Activated CD8-positive, alpha-beta memory T cell treated with anti-CD3 and anti-CD28 coated beads, Interleukin-2, amount 50 U/mL, for 24 hours (primary cell): Measurements from ENCODE around the gene SAMHD1.
"Not testable (repeated sequence)": the region's sequence is repeated elsewhere in the genome, so short reads cannot be mapped to it uniquely, and the experiment has no call there.

ENCODE experiments used
- DNase-seq: peaks from one replicate; pipeline ENCODE4 v3.0.0-alpha.2; 2020; ENCODE audit errors: extremely low read depth

Gene SAMHD1

DNA sequence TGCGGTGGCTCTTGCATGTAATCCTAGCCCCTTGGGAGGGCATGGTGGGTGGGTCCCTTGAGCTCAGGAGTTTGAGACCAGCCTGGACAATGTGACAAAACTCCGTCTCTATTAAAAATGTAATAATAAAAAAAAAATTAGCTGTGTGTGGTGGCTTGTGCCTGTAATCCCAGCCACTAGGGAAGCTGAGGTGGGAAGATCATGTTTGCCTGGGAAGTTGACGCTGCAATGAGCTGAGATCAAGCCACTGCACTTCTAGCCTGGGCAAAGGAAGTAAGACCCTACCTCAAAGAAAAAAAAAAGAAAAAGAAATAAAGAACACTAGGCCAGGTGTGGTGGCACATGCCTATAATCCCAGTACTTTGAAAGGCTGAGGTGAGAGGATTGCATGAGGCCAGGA lies 4.5 kb upstream of the SAMHD1 start:
- no peak for DNase-seq

GRCh38 chr20:36951979-36952738 lies 651 bp upstream of the SAMHD1 start:
- no peak for DNase-seq

GRCh38 chr20:36950414-36951197 lies 902 bp downstream of the SAMHD1 start:
- DNase-seq: no peak

DNA sequence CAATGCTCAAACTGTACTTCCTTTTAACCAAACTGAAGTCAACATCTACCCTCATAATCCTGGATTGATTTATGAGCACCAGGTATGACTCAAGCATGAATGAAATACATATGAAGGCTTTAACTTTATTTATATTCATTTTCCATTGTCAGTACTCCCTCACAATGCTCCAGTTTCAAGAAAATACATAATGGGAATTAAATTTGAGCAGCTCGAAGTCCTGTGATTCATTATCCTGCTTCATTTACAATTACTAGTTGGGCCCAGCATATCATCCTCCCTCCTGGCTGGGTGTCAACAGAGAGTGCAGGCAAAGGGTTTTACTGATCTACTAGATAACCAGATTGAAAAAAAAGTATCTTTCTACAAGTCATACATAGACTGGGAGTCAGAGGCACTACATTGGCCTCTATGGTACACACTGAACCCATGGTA lies 10.1 kb downstream of the SAMHD1 start:
- DNase-seq: no peak

GRCh38 chr20:36937402-36937770 lies 14.1 kb downstream of the SAMHD1 start:
- no peak for DNase-seq

- DNase-seq: not testable (repeated sequence)
Measured at GRCh38 chr20:36936761-36937401, 14.6 kb downstream of the SAMHD1 start.

DNA sequence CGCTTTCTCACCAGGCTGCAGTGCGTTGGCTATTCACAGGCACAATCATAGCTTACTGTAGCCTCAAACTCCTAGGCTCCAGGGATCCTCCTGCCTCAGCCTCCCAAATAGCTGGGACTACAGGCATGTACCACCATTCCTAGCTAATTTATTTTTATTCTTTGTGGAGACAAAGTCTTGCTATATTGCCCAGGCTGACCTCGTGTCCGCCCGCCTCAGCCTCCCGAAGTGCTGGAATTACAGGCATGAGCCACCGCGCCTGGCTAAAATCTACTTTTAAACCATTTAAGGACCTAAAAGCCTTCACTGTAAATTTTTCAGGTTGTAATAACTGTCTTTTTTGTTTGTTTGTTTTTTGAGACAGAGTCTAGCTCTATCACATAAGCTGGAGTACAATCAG lies 15.2 kb downstream of the SAMHD1 start:
- DNase-seq: no peak

- DNase-seq: not testable (repeated sequence)
Measured at GRCh38 chr20:36933571-36933970, 17.9 kb downstream of the SAMHD1 start.

DNA sequence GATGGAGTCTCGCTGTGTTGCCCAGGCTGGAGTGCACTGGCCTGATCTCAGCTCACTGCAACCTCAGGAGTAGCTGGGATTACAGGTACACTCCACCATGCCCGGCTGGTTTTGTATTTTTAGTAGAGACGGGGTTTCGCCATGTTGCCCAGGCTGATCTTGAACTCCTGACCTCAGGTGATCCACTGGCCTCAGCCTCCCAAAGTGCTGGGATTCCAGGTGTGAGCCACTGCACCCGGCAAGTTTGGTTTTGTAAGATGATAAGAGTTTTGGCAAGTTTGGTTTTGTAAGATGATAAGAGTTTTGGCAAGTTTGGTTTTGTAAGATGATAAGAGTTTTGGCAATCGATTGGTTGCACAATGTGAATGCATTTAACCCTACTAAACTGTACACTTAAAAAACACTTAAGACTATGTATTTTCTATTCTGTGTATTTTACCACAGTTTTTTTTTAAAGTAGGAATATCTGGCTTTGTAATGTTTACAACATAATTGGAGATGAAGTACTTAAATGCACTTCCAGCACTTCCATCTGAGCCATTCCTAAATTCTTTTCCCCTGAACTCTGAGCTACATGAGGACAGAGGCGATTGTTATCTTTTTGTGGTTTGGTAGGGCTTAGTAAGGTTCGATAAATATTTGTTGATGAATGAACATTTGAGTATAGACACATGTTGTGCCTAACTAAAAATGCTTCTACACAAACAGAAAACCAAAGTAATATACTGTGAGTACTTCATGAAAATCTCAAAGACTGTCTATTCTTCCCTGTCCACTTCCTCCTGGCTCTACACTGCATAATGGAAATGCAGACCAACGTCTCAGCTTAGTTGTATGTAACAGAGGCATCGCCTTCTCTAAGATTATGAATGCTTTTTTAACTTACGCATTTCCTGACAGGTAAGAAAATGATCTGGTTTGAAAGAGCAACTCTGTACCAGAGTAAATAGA lies 18.8 kb downstream of the SAMHD1 start:
- no peak for DNase-seq

DNA sequence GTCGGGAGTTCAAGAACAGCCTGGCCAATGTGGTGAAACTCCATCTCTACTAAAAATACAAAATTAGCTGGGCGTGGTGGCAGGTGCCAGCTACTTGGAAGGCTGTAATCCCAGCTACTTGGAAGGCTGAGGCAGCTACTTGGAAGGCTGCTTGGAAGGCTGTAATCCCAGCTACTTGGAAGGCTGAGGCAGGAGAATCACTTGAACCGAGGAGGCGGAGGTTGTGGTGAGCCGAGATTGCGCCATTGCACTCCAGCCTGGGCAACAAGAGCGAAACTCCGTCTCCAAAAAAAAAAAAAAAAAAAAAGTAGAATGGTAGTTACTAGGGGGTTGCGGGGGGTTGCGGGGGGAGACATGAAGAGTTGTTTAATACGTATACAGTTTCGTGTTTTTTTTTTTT lies 19.4 kb downstream of the SAMHD1 start:
- DNase-seq: not testable (repeated sequence)

DNA sequence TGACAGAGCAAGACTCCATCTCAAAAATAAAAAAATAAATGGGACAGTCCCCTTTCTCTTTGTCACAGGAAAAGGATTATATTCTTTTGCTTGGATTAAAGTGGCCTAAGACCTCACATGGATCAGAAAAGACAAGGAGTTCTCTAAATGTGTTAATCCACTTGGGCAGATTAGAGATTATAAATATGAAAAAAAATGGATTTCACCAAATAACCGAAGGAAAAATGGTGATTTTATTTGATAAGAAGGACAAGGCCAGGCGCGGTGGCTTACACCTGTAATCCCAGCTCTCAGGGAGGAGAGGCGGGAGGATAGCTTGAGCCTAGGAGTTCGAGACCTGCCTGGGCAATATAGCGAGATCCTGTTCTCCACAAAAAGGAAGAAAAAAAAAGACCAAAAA lies 21.8 kb downstream of the SAMHD1 start:
- DNase-seq: no peak

DNA sequence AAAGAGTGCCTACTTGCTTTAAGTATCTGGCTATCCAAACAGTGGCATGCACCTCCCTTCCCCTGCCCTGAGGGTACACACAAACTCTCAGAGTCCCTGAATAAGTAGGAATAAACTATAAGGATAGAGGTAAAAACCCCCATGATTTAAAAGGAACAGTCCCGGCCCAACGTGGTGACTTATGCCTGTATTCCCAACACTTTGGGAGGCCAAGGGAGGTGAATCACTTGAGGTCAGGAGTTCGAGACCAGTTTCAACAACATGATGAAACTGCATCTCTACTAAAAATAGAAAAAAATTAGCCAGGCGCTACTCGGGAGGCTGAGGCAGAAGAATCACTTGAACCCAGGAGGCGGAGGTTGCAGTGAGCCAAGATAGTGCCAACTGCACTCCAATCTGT lies 22.2 kb downstream of the SAMHD1 start:
- DNase-seq: no peak

DNA sequence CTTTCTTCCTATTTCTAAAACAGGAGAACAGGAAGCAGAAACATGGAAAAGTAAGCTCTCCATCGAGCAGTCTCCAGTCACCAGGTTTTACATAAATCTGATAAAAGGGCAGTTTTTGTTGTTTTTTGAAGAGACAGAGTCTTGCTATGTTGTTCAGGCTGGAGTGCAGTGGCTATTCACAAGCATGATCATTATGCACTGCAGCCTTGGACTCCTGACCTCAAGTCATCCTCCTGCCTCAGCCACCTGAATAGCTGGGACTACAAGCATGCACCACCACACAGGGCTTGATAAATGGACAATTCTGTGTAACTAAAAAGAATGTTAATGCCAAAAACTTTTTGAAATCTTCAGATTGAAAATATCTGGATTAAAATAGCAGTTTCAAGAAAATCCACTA lies 23.8 kb downstream of the SAMHD1 start:
- no peak for DNase-seq

- no peak for DNase-seq
Measured at GRCh38 chr20:36926653-36927200, 24.8 kb downstream of the SAMHD1 start.

GRCh38 chr20:36925234-36925633 lies 26.3 kb downstream of the SAMHD1 start:
- DNase-seq: no peak

- DNase-seq: no peak
Measured at GRCh38 chr20:36924167-36925045, 27.1 kb downstream of the SAMHD1 start.

DNA sequence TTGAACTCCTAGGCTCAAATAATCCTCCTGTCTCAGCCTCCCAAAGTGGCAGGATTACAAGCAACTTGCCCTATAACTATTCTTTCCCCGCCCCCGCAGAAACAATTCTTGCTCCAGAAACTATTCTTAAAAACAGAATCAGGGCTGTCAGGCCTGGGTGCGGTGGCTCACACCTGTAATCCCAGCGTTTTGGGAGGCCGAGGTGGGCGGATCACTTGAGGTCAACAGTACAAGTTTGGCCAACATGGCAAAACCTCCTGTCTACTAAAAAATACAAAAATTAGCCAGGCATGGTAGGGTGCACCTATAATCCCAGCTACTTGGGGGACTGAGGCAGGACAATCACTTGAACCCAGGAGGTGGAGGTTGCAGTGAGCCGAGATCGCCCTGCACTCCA lies 31.2 kb downstream of the SAMHD1 start:
- no peak for DNase-seq

- no peak for DNase-seq
Measured at GRCh38 chr20:36919715-36920333, 31.7 kb downstream of the SAMHD1 start.

- no peak for DNase-seq
Measured at GRCh38 chr20:36917943-36918342, 33.6 kb downstream of the SAMHD1 start.

DNA sequence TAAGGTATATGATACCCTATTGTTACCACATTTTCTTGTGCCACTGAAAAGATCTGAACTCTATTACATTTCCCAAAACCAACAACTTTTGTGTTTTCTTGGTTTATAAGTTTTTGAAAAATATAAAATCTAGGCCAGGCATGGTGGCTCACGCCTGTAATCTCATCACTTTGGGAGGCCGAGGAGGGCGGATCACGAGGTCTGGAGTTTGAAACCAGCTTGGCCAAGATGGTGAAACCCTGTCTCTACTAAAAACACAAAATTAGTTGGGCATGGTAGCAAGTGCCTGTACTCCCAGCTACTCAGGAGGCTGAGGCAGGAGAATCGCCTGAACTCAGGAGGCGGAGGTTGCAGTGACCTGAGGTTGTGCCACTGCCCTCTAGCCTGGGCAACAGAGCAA lies 34.3 kb downstream of the SAMHD1 start:
- DNase-seq: no peak
